ENCODE results near the gene PAIP2.

- TF ChIP-seq CTCF (IDR thresholded peaks at IDR 0.05): no peak
- no peak for TF ChIP-seq POLR2AphosphoS5 (IDR thresholded peaks at IDR 0.05)
Measured at GRCh38 chr5:139416651-139417050, 75.0 kb downstream of the PAIP2 start.
